HepG2 (cell line): ENCODE measurements around the gene BCAS4. TPM values are rescaled to one million over a fixed set of nuclear protein-coding genes. Genes with fewer than 3 reads are reported as not detected.
A peak's percentile ranks its signal among the peaks of the same experiment; 100 is the strongest.

ENCODE experiments used
- CENPX ChIP-seq: sonication (generic); formaldehyde crosslinking; IDR thresholded peaks from 2 replicates; pipeline ENCODE4 v1.9.0; 2021; ENCODE audit warnings: mild to moderate bottlenecking, missing genetic modification reagents, moderate library complexity
- GTF2F1 ChIP-seq: fragments of 150-350 bp; IDR thresholded peaks from 2 replicates; pipeline ENCODE4 v1.6.1; 2014; ENCODE audit warnings: low read length
- HNRNPK ChIP-seq: fragments of 200-400 bp; formaldehyde crosslinking; IDR thresholded peaks from 2 replicates; pipeline ENCODE4 v1.6.1; 2018; ENCODE audit warnings: low read length, low read depth, moderate library complexity, mild to moderate bottlenecking; ENCODE audit not compliant: poor library complexity, severe bottlenecking
- MEIS1 ChIP-seq: sonication (generic); formaldehyde crosslinking; IDR thresholded peaks from 2 replicates; pipeline ENCODE4 v1.9.0; 2021; ENCODE audit warnings: mild to moderate bottlenecking, missing genetic modification reagents, moderate library complexity, borderline replicate concordance
- PLRG1 ChIP-seq: fragments of 450-650 bp; conservative IDR thresholded peaks from 2 replicates; pipeline ENCODE4 v1.6.1; 2016
- RELA ChIP-seq: sonication (generic); formaldehyde crosslinking; IDR thresholded peaks from 2 replicates; pipeline ENCODE4 v1.4.0; 2020; ENCODE audit warnings: missing genetic modification reagents
- ZC3H4 ChIP-seq: sonication (generic); formaldehyde crosslinking; IDR thresholded peaks from 2 replicates; pipeline ENCODE4 v1.4.0; 2020; ENCODE audit warnings: missing genetic modification reagents, borderline replicate concordance
- ZKSCAN8 ChIP-seq: IDR thresholded peaks from 2 replicates; pipeline ENCODE4 v1.6.1; 2016; ENCODE audit warnings: borderline replicate concordance, missing genetic modification reagents, missing compliant biosample characterization
- ZMYM2 ChIP-seq: sonication (generic); formaldehyde crosslinking; IDR thresholded peaks from 2 replicates; pipeline ENCODE4 v1.8.0; 2022; ENCODE audit warnings: mild to moderate bottlenecking, missing genetic modification reagents
- polyA plus RNA-seq, 8 experiments: library from polyadenylated mRNA; depleted of rRNA in 3 of 8; stranded (reverse) in 7 of 8; unstranded in 1 of 8; fragments of >200 nt; fragmentation: Illumina TruSeq in 4 of 8; extraction: Trizol in 4 of 8; gene quantifications; 2 replicates each; pipeline versions ENCODE4 v1.2.1 to v1.2.3, GENCODE V29; 2011 to 2016; ENCODE audit warnings: low read depth in 4 of 8, missing spikeins in 1 of 8, mixed read lengths in 1 of 8; ENCODE audit not compliant: insufficient read depth in 1 of 8
- total RNA-seq, 5 experiments: library from RNA; depleted of rRNA; stranded (reverse); fragments of >200 nt; fragmentation: Illumina TruSeq; extraction: Trizol; gene quantifications; 2 replicates each; pipeline ENCODE4 v1.2.3, GENCODE V29; 2016; ENCODE audit warnings: low read depth in 1 of 5
- TF ChIP-seq, protein P1 (sequence below): sonication (generic); formaldehyde crosslinking; conservative IDR thresholded peaks from 2 replicates; pipeline ENCODE4 v1.4.0; 2020; ENCODE audit warnings: mild to moderate bottlenecking, missing genetic modification reagents, moderate library complexity
- TF ChIP-seq, protein P2 (sequence below): sonication (generic); formaldehyde crosslinking; IDR thresholded peaks from 2 replicates; pipeline ENCODE4 v1.4.0; 2020; ENCODE audit warnings: missing genetic modification reagents
- TF ChIP-seq, protein P3 (sequence below): sonication (generic); formaldehyde crosslinking; IDR thresholded peaks from 2 replicates; pipeline ENCODE4 v1.5.0; 2020; ENCODE audit warnings: missing genetic modification reagents, mild to moderate bottlenecking, borderline replicate concordance
- TF ChIP-seq, protein P4 (sequence below): sonication (generic); formaldehyde crosslinking; IDR thresholded peaks from 2 replicates; pipeline ENCODE4 v1.5.0; 2020; ENCODE audit warnings: missing genetic modification reagents
- TF ChIP-seq, protein P5 (sequence below), 2 experiments: sonication (generic) in 1 of 2; formaldehyde crosslinking in 1 of 2; IDR thresholded peaks; 2 replicates each; pipeline versions ENCODE4 v1.6.1 to v1.9.0; 2014 to 2022; ENCODE audit warnings: antibody characterized with exemption in 1 of 2, borderline replicate concordance in 1 of 2, inconsistent platforms in 1 of 2, low read depth in 1 of 2, missing genetic modification reagents in 1 of 2

Gene BCAS4
- total and polyA plus RNA-seq, 2 of the 13 experiments (the other 11 are each of a cell fraction or from before 2014, with no cell fraction given): 7.2 to 8.0 TPM

DNA sequence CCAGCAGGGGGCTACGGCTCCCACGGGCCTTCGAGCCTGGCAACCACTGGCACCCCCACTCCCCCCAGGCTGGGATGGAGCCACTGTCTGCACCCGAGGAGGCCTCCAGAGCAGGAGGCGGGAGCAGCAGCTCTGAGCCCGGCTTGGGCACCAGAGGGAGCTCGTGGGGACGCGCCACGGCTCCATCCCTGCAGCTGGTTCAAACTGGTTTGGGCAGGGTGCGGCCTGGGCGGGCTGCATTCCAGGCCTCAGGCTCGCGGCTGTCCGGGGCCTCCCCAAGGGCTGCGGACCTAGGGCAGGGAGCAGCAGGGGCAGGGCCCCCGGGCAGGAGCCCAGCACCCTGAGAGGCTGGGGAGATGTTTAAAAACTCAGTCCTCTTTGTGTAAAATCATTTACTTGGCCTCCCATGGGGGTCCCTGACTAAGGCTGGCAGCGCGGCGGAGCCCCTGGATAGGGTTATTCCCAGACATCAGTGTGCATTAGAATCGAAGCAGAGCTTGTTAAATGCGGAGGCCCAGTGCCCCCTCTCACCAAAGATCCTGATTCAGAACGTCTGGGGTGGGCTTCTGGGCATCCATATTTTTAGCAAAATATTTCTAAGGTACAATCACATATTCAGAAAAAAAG, 4.1 kb upstream of the BCAS4 start (continued):
- peak; percentile 91 for TF ChIP-seq HNRNPK
- TF ChIP-seq, protein P1, sequence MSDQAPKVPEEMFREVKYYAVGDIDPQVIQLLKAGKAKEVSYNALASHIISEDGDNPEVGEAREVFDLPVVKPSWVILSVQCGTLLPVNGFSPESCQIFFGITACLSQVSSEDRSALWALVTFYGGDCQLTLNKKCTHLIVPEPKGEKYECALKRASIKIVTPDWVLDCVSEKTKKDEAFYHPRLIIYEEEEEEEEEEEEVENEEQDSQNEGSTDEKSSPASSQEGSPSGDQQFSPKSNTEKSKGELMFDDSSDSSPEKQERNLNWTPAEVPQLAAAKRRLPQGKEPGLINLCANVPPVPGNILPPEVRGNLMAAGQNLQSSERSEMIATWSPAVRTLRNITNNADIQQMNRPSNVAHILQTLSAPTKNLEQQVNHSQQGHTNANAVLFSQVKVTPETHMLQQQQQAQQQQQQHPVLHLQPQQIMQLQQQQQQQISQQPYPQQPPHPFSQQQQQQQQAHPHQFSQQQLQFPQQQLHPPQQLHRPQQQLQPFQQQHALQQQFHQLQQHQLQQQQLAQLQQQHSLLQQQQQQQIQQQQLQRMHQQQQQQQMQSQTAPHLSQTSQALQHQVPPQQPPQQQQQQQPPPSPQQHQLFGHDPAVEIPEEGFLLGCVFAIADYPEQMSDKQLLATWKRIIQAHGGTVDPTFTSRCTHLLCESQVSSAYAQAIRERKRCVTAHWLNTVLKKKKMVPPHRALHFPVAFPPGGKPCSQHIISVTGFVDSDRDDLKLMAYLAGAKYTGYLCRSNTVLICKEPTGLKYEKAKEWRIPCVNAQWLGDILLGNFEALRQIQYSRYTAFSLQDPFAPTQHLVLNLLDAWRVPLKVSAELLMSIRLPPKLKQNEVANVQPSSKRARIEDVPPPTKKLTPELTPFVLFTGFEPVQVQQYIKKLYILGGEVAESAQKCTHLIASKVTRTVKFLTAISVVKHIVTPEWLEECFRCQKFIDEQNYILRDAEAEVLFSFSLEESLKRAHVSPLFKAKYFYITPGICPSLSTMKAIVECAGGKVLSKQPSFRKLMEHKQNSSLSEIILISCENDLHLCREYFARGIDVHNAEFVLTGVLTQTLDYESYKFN: peak; percentile 77
- TF ChIP-seq, protein P2, sequence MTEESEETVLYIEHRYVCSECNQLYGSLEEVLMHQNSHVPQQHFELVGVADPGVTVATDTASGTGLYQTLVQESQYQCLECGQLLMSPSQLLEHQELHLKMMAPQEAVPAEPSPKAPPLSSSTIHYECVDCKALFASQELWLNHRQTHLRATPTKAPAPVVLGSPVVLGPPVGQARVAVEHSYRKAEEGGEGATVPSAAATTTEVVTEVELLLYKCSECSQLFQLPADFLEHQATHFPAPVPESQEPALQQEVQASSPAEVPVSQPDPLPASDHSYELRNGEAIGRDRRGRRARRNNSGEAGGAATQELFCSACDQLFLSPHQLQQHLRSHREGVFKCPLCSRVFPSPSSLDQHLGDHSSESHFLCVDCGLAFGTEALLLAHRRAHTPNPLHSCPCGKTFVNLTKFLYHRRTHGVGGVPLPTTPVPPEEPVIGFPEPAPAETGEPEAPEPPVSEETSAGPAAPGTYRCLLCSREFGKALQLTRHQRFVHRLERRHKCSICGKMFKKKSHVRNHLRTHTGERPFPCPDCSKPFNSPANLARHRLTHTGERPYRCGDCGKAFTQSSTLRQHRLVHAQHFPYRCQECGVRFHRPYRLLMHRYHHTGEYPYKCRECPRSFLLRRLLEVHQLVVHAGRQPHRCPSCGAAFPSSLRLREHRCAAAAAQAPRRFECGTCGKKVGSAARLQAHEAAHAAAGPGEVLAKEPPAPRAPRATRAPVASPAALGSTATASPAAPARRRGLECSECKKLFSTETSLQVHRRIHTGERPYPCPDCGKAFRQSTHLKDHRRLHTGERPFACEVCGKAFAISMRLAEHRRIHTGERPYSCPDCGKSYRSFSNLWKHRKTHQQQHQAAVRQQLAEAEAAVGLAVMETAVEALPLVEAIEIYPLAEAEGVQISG (CRISPR knock-in tag): peak; percentile 92
- TF ChIP-seq MEIS1 (CRISPR knock-in tag): peak; percentile 69; the same call in 1 of the 2 replicates
- TF ChIP-seq ZMYM2 (CRISPR knock-in tag): 0 out of 2 replicates have a peak, but pooled peaks have one; percentile 17
- no peak for TF ChIP-seq CENPX (CRISPR knock-in tag)
- TF ChIP-seq ZKSCAN8: peak; percentile 90
- TF ChIP-seq, protein P3, sequence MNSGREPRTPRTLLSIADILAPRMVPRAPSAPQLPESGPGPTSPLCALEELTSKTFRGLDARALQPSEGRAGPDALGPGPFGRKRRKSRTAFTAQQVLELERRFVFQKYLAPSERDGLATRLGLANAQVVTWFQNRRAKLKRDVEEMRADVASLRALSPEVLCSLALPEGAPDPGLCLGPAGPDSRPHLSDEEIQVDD (CRISPR knock-in tag): peak; percentile 69; the same call in 1 of the 2 replicates
- TF ChIP-seq, protein P4, sequence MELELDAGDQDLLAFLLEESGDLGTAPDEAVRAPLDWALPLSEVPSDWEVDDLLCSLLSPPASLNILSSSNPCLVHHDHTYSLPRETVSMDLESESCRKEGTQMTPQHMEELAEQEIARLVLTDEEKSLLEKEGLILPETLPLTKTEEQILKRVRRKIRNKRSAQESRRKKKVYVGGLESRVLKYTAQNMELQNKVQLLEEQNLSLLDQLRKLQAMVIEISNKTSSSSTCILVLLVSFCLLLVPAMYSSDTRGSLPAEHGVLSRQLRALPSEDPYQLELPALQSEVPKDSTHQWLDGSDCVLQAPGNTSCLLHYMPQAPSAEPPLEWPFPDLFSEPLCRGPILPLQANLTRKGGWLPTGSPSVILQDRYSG (CRISPR knock-in tag): peak; percentile 90; the same call in 1 of the 2 replicates
- TF ChIP-seq ZC3H4 (CRISPR knock-in tag): no peak
- TF ChIP-seq GTF2F1: no peak
- peak; percentile 96 for TF ChIP-seq RELA (CRISPR knock-in tag)
- TF ChIP-seq, protein P5, sequence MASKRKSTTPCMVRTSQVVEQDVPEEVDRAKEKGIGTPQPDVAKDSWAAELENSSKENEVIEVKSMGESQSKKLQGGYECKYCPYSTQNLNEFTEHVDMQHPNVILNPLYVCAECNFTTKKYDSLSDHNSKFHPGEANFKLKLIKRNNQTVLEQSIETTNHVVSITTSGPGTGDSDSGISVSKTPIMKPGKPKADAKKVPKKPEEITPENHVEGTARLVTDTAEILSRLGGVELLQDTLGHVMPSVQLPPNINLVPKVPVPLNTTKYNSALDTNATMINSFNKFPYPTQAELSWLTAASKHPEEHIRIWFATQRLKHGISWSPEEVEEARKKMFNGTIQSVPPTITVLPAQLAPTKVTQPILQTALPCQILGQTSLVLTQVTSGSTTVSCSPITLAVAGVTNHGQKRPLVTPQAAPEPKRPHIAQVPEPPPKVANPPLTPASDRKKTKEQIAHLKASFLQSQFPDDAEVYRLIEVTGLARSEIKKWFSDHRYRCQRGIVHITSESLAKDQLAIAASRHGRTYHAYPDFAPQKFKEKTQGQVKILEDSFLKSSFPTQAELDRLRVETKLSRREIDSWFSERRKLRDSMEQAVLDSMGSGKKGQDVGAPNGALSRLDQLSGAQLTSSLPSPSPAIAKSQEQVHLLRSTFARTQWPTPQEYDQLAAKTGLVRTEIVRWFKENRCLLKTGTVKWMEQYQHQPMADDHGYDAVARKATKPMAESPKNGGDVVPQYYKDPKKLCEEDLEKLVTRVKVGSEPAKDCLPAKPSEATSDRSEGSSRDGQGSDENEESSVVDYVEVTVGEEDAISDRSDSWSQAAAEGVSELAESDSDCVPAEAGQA (IDR thresholded peaks at IDR 0.05; ENCODE audit: low read depth): peak; percentile 46; the same call in 1 of the 2 replicates
- TF ChIP-seq, protein P5 (CRISPR knock-in tag; IDR thresholded peaks at IDR 0.05; ENCODE audit: borderline replicate concordance): peak; percentile 89; the same call in 1 of the 2 replicates
- TF ChIP-seq PLRG1: no peak
